ENCODE data around the gene ZNF497. TPM values are rescaled to one million over a fixed set of nuclear protein-coding genes. Genes with fewer than 3 reads are reported as not detected.
"Not testable (repeated sequence)": the region's sequence is repeated elsewhere in the genome, so short reads cannot be mapped to it uniquely, and the experiment has no call there.

Gene ZNF497
- total RNA-seq, 2 experiments from 2014 or later = 1.5 to 1.7 TPM

GRCh38 chr19:58382997-58383603, 20.5 kb upstream of the ZNF497 start:
- Mint-ChIP-seq H3K27ac (no peak overlapping the region), H3K4me3 (no peak overlapping the region), H3K36me3 (peaks cover 12% of the 10 kb centered on the region), H3K4me1 (peaks cover 28% of the 10 kb centered on the region), H3K9me3 (no peaks in the 10 kb centered on the region), H3K27me3 (no peaks in the 10 kb centered on the region)
- DNase-seq = no peak

- H3K9me3 Mint-ChIP-seq = no peaks in the 10 kb centered on the region
- no peak for DNase-seq
- peak overlapping the region; percentile 88 for H3K27ac Mint-ChIP-seq
- H3K27me3 Mint-ChIP-seq = no peaks in the 10 kb centered on the region
- H3K4me3 Mint-ChIP-seq = peak overlapping the region; percentile 85
- no peaks in the 10 kb centered on the region for H3K36me3 Mint-ChIP-seq
- H3K4me1 Mint-ChIP-seq = peaks cover 25% of the 10 kb centered on the region
These were observed 19.1 kb upstream of the ZNF497 start for GRCh38 chr19:58381460-58382212.

- H3K27ac Mint-ChIP-seq = peak within 1 kb of the TSS; percentile 88
- no peaks in the 10 kb centered on the region for H3K27me3 Mint-ChIP-seq
- no peaks in the 10 kb centered on the region for H3K9me3 Mint-ChIP-seq
- peak within 1 kb of the TSS; percentile 85 for H3K4me3 Mint-ChIP-seq
- peak; percentile 98 for DNase-seq
- peaks cover 25% of the 10 kb centered on the region for H3K4me1 Mint-ChIP-seq
- H3K36me3 Mint-ChIP-seq = no peaks in the 10 kb centered on the region
These were observed 18.3 kb upstream of the ZNF497 start, which contains the start of gene ZNF837 for GRCh38 chr19:58380662-58381459. Gene ZNF837, minus strand, starts transcription at chr19:58381030. Its CDS starts 11,698 bp downstream, at chr19:58369332.

GRCh38 chr19:58380037-58380661, 17.6 kb upstream of the ZNF497 start:
- H3K27me3 Mint-ChIP-seq = no peaks in the 10 kb centered on the region
- no peaks in the 10 kb centered on the region for H3K36me3 Mint-ChIP-seq
- H3K27ac Mint-ChIP-seq = peak overlapping the region; percentile 88
- H3K4me3 Mint-ChIP-seq = peak overlapping the region; percentile 85
- no peaks in the 10 kb centered on the region for H3K9me3 Mint-ChIP-seq
- peaks cover 21% of the 10 kb centered on the region for H3K4me1 Mint-ChIP-seq
- no peak for DNase-seq

GRCh38 chr19:58379246-58379645, 16.7 kb upstream of the ZNF497 start:
- no peaks in the 10 kb centered on the region for H3K27me3 Mint-ChIP-seq
- peak overlapping the region; percentile 85 for H3K4me3 Mint-ChIP-seq
- no peak for DNase-seq
- peaks cover 23% of the 10 kb centered on the region for H3K4me1 Mint-ChIP-seq
- H3K27ac Mint-ChIP-seq = peak overlapping the region; percentile 88
- H3K36me3 Mint-ChIP-seq = no peaks in the 10 kb centered on the region
- no peaks in the 10 kb centered on the region for H3K9me3 Mint-ChIP-seq

GRCh38 chr19:58376724-58377123, 14.2 kb upstream of the ZNF497 start:
- not testable (repeated sequence) for H3K27ac Mint-ChIP-seq, H3K27me3 Mint-ChIP-seq, H3K4me3 Mint-ChIP-seq, H3K36me3 Mint-ChIP-seq, H3K9me3 Mint-ChIP-seq, DNase-seq
- H3K4me1 Mint-ChIP-seq = peaks cover 17% of the 10 kb centered on the region

- Mint-ChIP-seq H3K9me3 (no peaks in the 10 kb centered on the region), H3K4me3 (no peak overlapping the region), H3K4me1 (peaks cover 7% of the 10 kb centered on the region), H3K27ac (no peak overlapping the region), H3K36me3 (no peaks in the 10 kb centered on the region), H3K27me3 (no peaks in the 10 kb centered on the region)
- no peak for DNase-seq
These were observed 11.6 kb upstream of the ZNF497 start for GRCh38 chr19:58374200-58374599.

- no peaks in the 10 kb centered on the region for H3K36me3 Mint-ChIP-seq
- DNase-seq = no peak
- H3K9me3 Mint-ChIP-seq = no peaks in the 10 kb centered on the region
- H3K4me3 Mint-ChIP-seq = no peak overlapping the region
- H3K27ac Mint-ChIP-seq = no peak overlapping the region
- H3K4me1 Mint-ChIP-seq = peaks cover 3% of the 10 kb centered on the region
- H3K27me3 Mint-ChIP-seq = no peaks in the 10 kb centered on the region
These were observed 10.0 kb upstream of the ZNF497 start for GRCh38 chr19:58372311-58373133.

GRCh38 chr19:58368561-58369360, 6.2 kb upstream of the ZNF497 start:
- H3K36me3 Mint-ChIP-seq = no peaks in the 10 kb centered on the region

GRCh38 chr19:58367698-58368454, 5.3 kb upstream of the ZNF497 start:
- Mint-ChIP-seq H3K4me3 (no peak overlapping the region), H3K4me1 (peaks cover 1% of the 10 kb centered on the region), H3K27ac (no peak overlapping the region), H3K27me3 (no peaks in the 10 kb centered on the region), H3K36me3 (no peaks in the 10 kb centered on the region), H3K9me3 (no peaks in the 10 kb centered on the region)
- no peak for DNase-seq

More at GRCh38 chr19:58368561-58369360, 6.2 kb upstream of the ZNF497 start:
- H3K4me3 Mint-ChIP-seq = no peak overlapping the region
- no peak overlapping the region for H3K27ac Mint-ChIP-seq
- H3K27me3 Mint-ChIP-seq = no peaks in the 10 kb centered on the region
- H3K9me3 Mint-ChIP-seq = no peaks in the 10 kb centered on the region
- H3K4me1 Mint-ChIP-seq = no peaks in the 10 kb centered on the region
- no peak for DNase-seq

- no peak for DNase-seq
- H3K27me3 Mint-ChIP-seq = no peaks in the 10 kb centered on the region
- H3K4me3 Mint-ChIP-seq = no peak overlapping the region
These were observed 4.3 kb upstream of the ZNF497 start for GRCh38 chr19:58366585-58367430.

GRCh38 chr19:58364146-58364545, 1.6 kb upstream of the ZNF497 start:
- Mint-ChIP-seq H3K9me3 (no peaks in the 10 kb centered on the region), H3K4me3 (no peak overlapping the region), H3K27ac (no peak overlapping the region), H3K27me3 (no peaks in the 10 kb centered on the region), H3K4me1 (peaks cover 11% of the 10 kb centered on the region), H3K36me3 (no peaks in the 10 kb centered on the region)
- DNase-seq = no peak

More at GRCh38 chr19:58366585-58367430, 4.3 kb upstream of the ZNF497 start:
- peaks cover 4% of the 10 kb centered on the region for H3K4me1 Mint-ChIP-seq
- no peaks in the 10 kb centered on the region for H3K9me3 Mint-ChIP-seq
- H3K36me3 Mint-ChIP-seq = no peaks in the 10 kb centered on the region
- no peak overlapping the region for H3K27ac Mint-ChIP-seq
